ENCODE measurements around the gene RHOA. TPM values are rescaled to one million over a fixed set of nuclear protein-coding genes. Genes with fewer than 3 reads are reported as not detected.
A peak's percentile ranks its signal among the peaks of the same experiment; 100 is the strongest.

The RHOA gene
- total RNA-seq, 1 experiment from 2014 or later: 497 TPM

GRCh38 chr3:49358884-49359225 lies 52.9 kb downstream of the RHOA start:
- no peaks in the 10 kb centered on the region for H4K20me1 ChIP-seq (ENCODE audit: insufficient read depth)
- peak overlapping the region; percentile 99 for H3K27ac ChIP-seq (ENCODE audit: low read depth, low read length)
- peak overlapping the region; percentile 71 for H3K9ac ChIP-seq (ENCODE audit: low read length)
- peaks cover 50% of the 10 kb centered on the region for H3K79me2 ChIP-seq (ENCODE audit: insufficient read depth, low read length)
- peak overlapping the region; percentile 83 for H3K4me2 ChIP-seq (ENCODE audit: low read length)
- H3K36me3 ChIP-seq (ENCODE audit: control insufficient read depth in 1 of 2, insufficient read depth in 2 of 2, low read length in 2 of 2): peaks cover 18 to 44% of the 10 kb centered on the region in 2 experiments; a peak in 3 of 4 replicates
- no peaks in the 10 kb centered on the region for H3K27me3 ChIP-seq (ENCODE audit: insufficient read depth, low read length)
- ATAC-seq (peak; percentile 42), DNase-seq (ENCODE audit: low read depth, low spot score) (no peak)
- peak overlapping the region; percentile 64 to 85 for H3K4me3 ChIP-seq (replicated peaks in 1 of 2; ENCODE audit: low read depth in 1 of 2, low read length in 2 of 2)
- ChIA-PET CTCF (interaction anchor here (0.9 to 1.4 kb wide), 2 partner anchors 19 to 90 kb away, joined by 3 to 5 read pairs; partner anchors contain the start of gene USP4), POLR2A (interaction anchor here (0.6 to 2.5 kb wide), 5 partner anchors 11 to 244 kb away, joined by 3 to 18 read pairs (median 3); partner anchors contain the start of gene USP4), RAD21 (ENCODE audit: low non-redundant PET in 1 of 2, low total read pairs in 2 of 2, uncharacterized antibody in 2 of 2, unreplicated experiment in 2 of 2) (interaction anchor here in 1 of 2 experiments (0.6 kb wide), 1 partner anchor 337 kb away, joined by 3 read pairs; the partner anchor contains the start of gene NDUFAF3)
- peaks cover 15 to 31% of the 10 kb centered on the region in 2 experiments for H3K4me1 ChIP-seq (ENCODE audit: control insufficient read depth in 1 of 2, insufficient read depth in 2 of 2, low read length in 2 of 2)
- TF ChIP-seq FOSL1 (IDR thresholded peaks at IDR 0.05; ENCODE audit: low read depth) (no peak), CBX3 (IDR thresholded peaks at IDR 0.05; ENCODE audit: low read depth) (no peak), EGR1 (IDR thresholded peaks at IDR 0.05; ENCODE audit: low read depth) (no peak), REST (IDR thresholded peaks at IDR 0.05; ENCODE audit: low read depth) (no peak), RAD21 (IDR thresholded peaks at IDR 0.05; ENCODE audit: low read depth) (no peak), POLR2AphosphoS5 (IDR thresholded peaks at IDR 0.05; ENCODE audit: low read depth, low read length) (no peak)
- TF ChIP-seq, protein P1, sequence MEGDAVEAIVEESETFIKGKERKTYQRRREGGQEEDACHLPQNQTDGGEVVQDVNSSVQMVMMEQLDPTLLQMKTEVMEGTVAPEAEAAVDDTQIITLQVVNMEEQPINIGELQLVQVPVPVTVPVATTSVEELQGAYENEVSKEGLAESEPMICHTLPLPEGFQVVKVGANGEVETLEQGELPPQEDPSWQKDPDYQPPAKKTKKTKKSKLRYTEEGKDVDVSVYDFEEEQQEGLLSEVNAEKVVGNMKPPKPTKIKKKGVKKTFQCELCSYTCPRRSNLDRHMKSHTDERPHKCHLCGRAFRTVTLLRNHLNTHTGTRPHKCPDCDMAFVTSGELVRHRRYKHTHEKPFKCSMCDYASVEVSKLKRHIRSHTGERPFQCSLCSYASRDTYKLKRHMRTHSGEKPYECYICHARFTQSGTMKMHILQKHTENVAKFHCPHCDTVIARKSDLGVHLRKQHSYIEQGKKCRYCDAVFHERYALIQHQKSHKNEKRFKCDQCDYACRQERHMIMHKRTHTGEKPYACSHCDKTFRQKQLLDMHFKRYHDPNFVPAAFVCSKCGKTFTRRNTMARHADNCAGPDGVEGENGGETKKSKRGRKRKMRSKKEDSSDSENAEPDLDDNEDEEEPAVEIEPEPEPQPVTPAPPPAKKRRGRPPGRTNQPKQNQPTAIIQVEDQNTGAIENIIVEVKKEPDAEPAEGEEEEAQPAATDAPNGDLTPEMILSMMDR (IDR thresholded peaks at IDR 0.05 in 2 of 3, conservative IDR thresholded peaks at IDR 0.05 in 1 of 3; ENCODE audit: borderline replicate concordance in 1 of 3, insufficient read depth in 1 of 3, low read depth in 2 of 3, low read length in 2 of 3): no peak
- TF ChIP-seq, protein P2, sequence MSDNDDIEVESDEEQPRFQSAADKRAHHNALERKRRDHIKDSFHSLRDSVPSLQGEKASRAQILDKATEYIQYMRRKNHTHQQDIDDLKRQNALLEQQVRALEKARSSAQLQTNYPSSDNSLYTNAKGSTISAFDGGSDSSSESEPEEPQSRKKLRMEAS (IDR thresholded peaks at IDR 0.05): no peak
- H2AFZ ChIP-seq (ENCODE audit: low read depth, low read length, poor library complexity, severe bottlenecking): no peak overlapping the region
- H3K9me2 ChIP-seq (ENCODE audit: insufficient read depth): no peaks in the 10 kb centered on the region
- H3K9me3 ChIP-seq (ENCODE audit: control insufficient read depth in 1 of 2, insufficient read depth in 1 of 2, low read depth in 1 of 2, low read length in 2 of 2): no peaks in the 10 kb centered on the region
- intact Hi-C loops (cut with micrococcal nuclease): loop anchor here (2.0 to 5.0 kb wide), 2 partner anchors 54 to 187 kb away; partner anchors contain the start of genes KLHDC8B and TCTA
- BruUV-seq (replicated peaks): no TSS peak
